Suprapubic skin (tissue), 4 donors: Measurements from ENCODE around the gene SMOC2. TPM values are rescaled to one million over a fixed set of nuclear protein-coding genes. Genes with fewer than 3 reads are reported as not detected.

Source experiments
- DNase-seq, 2 donors: peaks; one replicate each; pipeline ENCODE4 v3.0.0-alpha.2; 2019; ENCODE audit warnings: low spot score in 2 of 2
- H3K27ac ChIP-seq: fragments of 200-600 bp; sonication (generic); one replicate; pipeline ENCODE4 v1.5.1; 2019
- H3K27me3 ChIP-seq: fragments of 200-600 bp; sonication (generic); one replicate; pipeline ENCODE4 v1.5.1; 2019
- H3K36me3 ChIP-seq: fragments of 200-600 bp; sonication (generic); one replicate; pipeline ENCODE4 v1.5.1; 2019
- H3K4me1 ChIP-seq: fragments of 200-600 bp; sonication (generic); one replicate; pipeline ENCODE4 v1.5.1; 2019
- H3K4me3 ChIP-seq: fragments of 200-600 bp; sonication (generic); one replicate; pipeline ENCODE4 v1.5.1; 2019; ENCODE audit warnings: mild to moderate bottlenecking
- H3K9me3 ChIP-seq: fragments of 200-600 bp; sonication (generic); one replicate; pipeline ENCODE4 v1.5.1; 2019
- EP300 ChIP-seq: sonication (generic); formaldehyde crosslinking; IDR thresholded peaks from one replicate; pipeline ENCODE4 v1.6.1; 2017; ENCODE audit warnings: antibody characterized with exemption
- POLR2A ChIP-seq, 2 donors: fragments of 450-650 bp; IDR thresholded peaks; one replicate each; pipeline ENCODE4 v1.6.1; 2017; ENCODE audit warnings: antibody characterized with exemption in 2 of 2, mild to moderate bottlenecking in 2 of 2, moderate library complexity in 2 of 2
- POLR2AphosphoS5 ChIP-seq, 3 donors: sonication (generic); formaldehyde crosslinking; IDR thresholded peaks; one replicate each; pipeline ENCODE4 v1.6.1; 2017; ENCODE audit warnings: antibody characterized with exemption in 3 of 3
- WGBS: methylation state at CpG from one replicate; pipeline ENCODE4 v1.1.5; 2018; 5-methylcytosine and 5-hydroxymethylcytosine counted together
- total RNA-seq, 4 donors: library from RNA; depleted of rRNA; stranded (reverse); fragments of >200 nt; gene quantifications; one replicate each; pipeline ENCODE4 v1.1.0, GENCODE V29; 2016
- TF ChIP-seq, protein P1 (sequence below), 2 donors: fragments of 200-600 bp in 1 of 2; fragments of 450-650 bp in 1 of 2; sonication (generic) in 1 of 2; IDR thresholded peaks; one replicate each; pipeline ENCODE4 v1.5.1; 2016 to 2019; ENCODE audit warnings: antibody characterized with exemption in 2 of 2, mild to moderate bottlenecking in 1 of 2, moderate library complexity in 1 of 2

The SMOC2 gene
- total RNA-seq, 4 donors from 2014 or later = 16.2 to 22.9 (median 18.8) TPM

DNA sequence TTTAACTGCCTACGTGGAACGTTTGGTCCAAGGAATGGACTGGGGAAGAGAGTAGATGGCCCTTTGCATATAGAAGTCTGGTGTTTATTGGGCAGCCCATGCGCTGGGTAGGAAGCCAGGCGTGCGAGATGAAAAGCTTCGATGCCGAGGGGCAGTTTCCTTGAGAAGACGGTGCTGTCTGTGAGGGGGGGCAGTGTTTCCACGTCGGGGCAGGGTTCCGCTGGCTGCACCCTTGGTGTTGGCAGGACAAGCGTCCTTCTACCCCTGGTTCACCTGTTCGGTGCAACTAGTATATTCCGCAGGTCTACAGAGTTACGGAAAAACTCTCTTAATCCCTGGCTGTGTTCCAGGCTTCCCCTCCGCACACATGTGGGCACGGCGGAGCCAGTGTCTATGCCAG, 88.2 kb downstream of the SMOC2 start:
- DNase-seq = no peak
- no peaks in the 10 kb centered on the region for H3K9me3 ChIP-seq
- no peaks in the 10 kb centered on the region for H3K27me3 ChIP-seq
- no peak overlapping the region for H3K27ac ChIP-seq
- TF ChIP-seq POLR2A (IDR thresholded peaks at IDR 0.05) = no peak
- TF ChIP-seq EP300 = no peak
- TF ChIP-seq, protein P1, sequence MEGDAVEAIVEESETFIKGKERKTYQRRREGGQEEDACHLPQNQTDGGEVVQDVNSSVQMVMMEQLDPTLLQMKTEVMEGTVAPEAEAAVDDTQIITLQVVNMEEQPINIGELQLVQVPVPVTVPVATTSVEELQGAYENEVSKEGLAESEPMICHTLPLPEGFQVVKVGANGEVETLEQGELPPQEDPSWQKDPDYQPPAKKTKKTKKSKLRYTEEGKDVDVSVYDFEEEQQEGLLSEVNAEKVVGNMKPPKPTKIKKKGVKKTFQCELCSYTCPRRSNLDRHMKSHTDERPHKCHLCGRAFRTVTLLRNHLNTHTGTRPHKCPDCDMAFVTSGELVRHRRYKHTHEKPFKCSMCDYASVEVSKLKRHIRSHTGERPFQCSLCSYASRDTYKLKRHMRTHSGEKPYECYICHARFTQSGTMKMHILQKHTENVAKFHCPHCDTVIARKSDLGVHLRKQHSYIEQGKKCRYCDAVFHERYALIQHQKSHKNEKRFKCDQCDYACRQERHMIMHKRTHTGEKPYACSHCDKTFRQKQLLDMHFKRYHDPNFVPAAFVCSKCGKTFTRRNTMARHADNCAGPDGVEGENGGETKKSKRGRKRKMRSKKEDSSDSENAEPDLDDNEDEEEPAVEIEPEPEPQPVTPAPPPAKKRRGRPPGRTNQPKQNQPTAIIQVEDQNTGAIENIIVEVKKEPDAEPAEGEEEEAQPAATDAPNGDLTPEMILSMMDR (IDR thresholded peaks at IDR 0.05) = no peak
- no peak for TF ChIP-seq POLR2AphosphoS5 (IDR thresholded peaks at IDR 0.05)
- H3K36me3 ChIP-seq = no peaks in the 10 kb centered on the region
- no peak overlapping the region for H3K4me3 ChIP-seq
- WGBS = 92% methylated on average over 18 of the region's 18 CpGs
- H3K4me1 ChIP-seq = peaks cover 26% of the 10 kb centered on the region

DNA sequence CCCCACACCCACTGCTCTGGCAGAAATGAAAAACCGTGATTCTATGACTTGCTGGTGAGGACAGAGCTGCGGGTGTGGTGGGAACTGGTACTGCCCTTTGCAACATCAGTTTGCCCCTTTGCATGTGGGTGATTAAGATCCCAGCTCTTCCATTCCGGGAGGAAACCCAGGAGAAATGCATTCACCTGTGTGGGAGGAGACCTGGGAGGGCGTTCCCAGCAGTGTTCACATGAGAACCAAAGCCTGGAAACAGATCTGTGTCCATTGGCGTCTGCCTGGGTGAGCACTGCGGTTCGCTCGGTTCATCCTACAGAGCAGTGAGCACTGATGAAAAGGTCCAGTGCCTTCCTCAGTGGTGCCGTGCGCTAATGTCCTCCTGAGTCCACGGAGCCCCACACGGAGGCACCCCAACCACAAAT, 89.7 kb downstream of the SMOC2 start:
- Histone ChIP-seq H3K4me3 (no peak overlapping the region), H3K27me3 (no peaks in the 10 kb centered on the region), H3K9me3 (no peaks in the 10 kb centered on the region), H3K27ac (no peak overlapping the region), H3K36me3 (no peaks in the 10 kb centered on the region), H3K4me1 (peaks cover 23% of the 10 kb centered on the region)
- TF ChIP-seq EP300 = no peak
- TF ChIP-seq POLR2A (IDR thresholded peaks at IDR 0.05) = no peak
- TF ChIP-seq, protein P1 (IDR thresholded peaks at IDR 0.05) = no peak
- TF ChIP-seq POLR2AphosphoS5 (IDR thresholded peaks at IDR 0.05) = no peak
- no peak for DNase-seq
- 79% methylated on average over 10 of the region's 12 CpGs for WGBS

DNA sequence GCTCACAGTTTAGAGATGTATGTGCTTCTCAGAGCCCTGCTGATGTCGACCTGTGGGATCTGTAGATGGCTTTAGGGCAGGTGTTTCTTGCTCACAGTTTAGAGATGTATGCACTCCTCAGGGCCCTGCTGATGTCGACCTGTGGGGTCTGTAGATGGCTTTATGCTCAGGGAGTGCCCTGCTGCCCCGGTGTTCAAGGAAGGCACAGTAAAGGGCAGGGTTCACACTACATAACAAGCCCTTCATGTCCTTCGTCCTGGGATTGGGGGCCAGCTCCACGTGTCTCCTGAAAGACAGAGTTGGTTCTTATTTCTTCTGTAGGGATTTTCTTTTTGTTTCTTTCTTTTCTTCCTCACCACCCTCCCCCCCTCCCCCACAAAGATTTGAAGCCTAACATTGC, 91.1 kb downstream of the SMOC2 start:
- H3K4me3 ChIP-seq = no peak overlapping the region
- TF ChIP-seq, protein P1 (IDR thresholded peaks at IDR 0.05) = no peak
- no peak for TF ChIP-seq POLR2A (IDR thresholded peaks at IDR 0.05)
- no peak for TF ChIP-seq EP300
- no peak for TF ChIP-seq POLR2AphosphoS5 (IDR thresholded peaks at IDR 0.05)
- DNase-seq = no peak
- no peaks in the 10 kb centered on the region for H3K27me3 ChIP-seq
- H3K4me1 ChIP-seq = peaks cover 14% of the 10 kb centered on the region
- no peaks in the 10 kb centered on the region for H3K9me3 ChIP-seq
- no peak overlapping the region for H3K27ac ChIP-seq
- WGBS = 69% methylated on average over 5 of the region's 5 CpGs
- no peaks in the 10 kb centered on the region for H3K36me3 ChIP-seq

DNA sequence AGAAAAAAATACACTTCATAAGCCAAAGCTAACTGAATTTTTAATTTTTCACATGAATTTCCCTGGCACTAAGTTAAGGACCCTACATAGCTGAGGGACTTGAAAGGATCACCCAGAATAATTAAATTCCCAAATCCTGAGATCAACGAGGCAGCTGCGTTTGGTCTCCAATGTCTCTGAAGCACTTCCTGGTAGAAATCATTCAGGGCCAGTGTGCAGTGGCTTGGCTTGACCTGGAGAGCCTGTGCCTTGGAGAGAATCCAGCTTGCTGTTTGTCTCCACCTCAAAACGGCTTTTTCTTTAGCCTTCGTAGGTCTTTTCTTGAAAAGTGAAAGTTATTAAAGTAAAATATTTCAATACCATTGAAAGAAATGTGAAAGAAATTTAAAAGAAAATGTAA, 92.4 kb downstream of the SMOC2 start:
- WGBS = 51% methylated on average over 4 of the region's 4 CpGs
- no peak for DNase-seq
- H3K4me3 ChIP-seq = no peak overlapping the region
- TF ChIP-seq, protein P1 (IDR thresholded peaks at IDR 0.05) = no peak
- no peak overlapping the region for H3K27ac ChIP-seq
- peaks cover 5% of the 10 kb centered on the region for H3K4me1 ChIP-seq
- H3K36me3 ChIP-seq = no peaks in the 10 kb centered on the region
- no peaks in the 10 kb centered on the region for H3K9me3 ChIP-seq
- H3K27me3 ChIP-seq = peaks cover 3% of the 10 kb centered on the region

DNA sequence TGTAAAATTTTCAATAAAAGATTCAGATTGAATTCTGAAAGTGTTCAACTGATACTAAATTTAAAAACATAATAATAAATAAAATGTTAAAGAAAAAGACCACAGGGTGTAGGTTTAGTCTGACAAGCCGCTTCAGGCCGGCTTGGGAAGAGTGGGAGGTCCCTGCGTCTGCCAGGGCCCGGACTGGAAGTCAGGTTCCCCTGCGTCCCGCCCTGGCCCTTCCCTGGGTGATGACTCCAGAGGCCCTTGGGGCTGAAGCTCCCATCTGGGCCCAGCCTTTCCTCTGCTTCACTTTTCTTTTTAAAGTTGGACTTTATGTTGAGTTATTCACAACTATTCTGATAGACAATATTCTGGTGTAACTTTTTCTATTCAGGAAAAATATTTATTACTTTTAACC, 93.3 kb downstream of the SMOC2 start:
- Histone ChIP-seq H3K9me3 (no peaks in the 10 kb centered on the region), H3K27ac (no peak overlapping the region), H3K36me3 (no peaks in the 10 kb centered on the region), H3K27me3 (peaks cover 3% of the 10 kb centered on the region), H3K4me3 (no peak overlapping the region), H3K4me1 (peaks cover 5% of the 10 kb centered on the region)
- no peak for DNase-seq
- TF ChIP-seq POLR2AphosphoS5 (IDR thresholded peaks at IDR 0.05) (no peak), EP300 (no peak), POLR2A (IDR thresholded peaks at IDR 0.05) (no peak)
- TF ChIP-seq, protein P1 (IDR thresholded peaks at IDR 0.05) = no peak
- WGBS = 80% methylated on average over 6 of the region's 6 CpGs
